GM18868 (cell line): ENCODE data around the gene PNPLA2.

ENCODE experiments used
- ATAC-seq: cut with Tn5 transposase; IDR thresholded peaks from one replicate; pipeline ENCODE4 v1.9.1; 2021; ENCODE audit warnings: mild to moderate bottlenecking, moderate library complexity; ENCODE audit not compliant: unreplicated experiment

The PNPLA2 gene

DNA sequence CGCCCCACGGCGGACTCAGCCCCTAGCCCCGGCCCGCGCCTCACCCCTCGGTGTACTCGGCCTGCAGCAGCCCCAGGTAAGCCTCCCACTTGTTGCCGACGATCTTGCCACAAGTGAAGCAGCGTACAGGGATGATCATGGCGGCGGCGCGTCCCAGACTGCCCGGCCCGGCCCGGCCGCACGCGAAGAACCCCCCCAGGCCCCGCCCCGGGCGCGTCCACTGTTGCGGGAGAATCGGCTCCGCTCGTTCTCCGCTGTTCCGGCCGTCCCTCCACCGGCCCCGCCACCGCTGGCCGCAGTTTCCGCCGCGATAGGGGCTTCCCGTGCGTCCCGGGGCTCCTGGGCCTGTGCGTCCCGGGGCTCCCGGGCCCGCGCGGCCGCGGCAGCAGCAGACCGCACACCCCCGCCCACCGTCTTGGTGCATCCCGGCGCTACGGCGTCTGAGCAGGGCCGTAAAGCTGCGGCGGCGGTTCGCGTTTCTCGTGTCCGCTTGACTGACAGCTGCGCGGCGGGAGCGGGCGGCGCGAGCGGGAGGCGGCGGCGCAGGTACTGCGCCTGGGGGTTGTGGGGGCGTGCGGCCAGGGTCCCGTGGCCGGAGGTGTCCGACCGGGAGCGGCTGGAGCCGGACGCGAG lies 23.8 kb downstream of the PNPLA2 start, which contains the start of the genes POLR2L and TSPAN4:
TSS of gene POLR2L (minus strand) at position 160 of the 633 bp plus-strand sequence. CDS start at position 139, 21 bp downstream.
TSS of gene TSPAN4 (plus strand) at position 483 of the 633 bp plus-strand sequence. CDS start 7,453 bp downstream, outside the sequence.
- ATAC-seq = peak; percentile 64

DNA sequence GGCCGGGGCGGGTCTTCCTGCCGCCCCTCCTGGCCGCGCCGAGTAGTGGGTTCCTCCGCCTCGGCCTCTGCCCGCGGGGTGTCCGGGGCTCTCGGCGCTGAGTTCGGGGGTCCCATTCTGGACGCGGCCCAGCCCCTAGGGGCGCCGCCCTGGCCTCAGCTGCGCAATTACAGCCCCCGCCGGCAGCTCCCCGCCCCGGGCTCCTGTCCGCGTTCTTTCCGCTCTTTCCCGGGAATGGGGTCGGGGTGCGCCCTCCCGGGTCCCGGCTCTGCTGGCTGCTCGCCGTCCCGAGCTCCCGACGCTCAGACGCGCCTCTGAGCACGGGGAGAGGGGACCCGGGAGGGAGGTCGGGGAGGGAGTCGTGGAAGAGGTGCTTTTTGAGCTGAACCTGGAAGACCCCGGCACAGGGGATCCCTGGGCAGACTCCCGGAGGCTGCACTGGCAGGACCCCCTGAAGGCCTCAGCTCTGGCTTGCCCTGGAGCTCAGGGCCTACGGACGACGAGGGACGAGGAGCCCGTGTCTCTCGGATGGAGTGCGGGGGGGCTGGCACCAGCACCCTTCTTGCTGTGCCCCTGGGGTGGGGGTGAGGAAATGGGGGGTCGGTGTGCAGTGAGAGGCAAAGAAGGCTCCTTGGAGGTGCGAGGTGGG lies 24.5 kb downstream of the PNPLA2 start:
- no peak for ATAC-seq

DNA sequence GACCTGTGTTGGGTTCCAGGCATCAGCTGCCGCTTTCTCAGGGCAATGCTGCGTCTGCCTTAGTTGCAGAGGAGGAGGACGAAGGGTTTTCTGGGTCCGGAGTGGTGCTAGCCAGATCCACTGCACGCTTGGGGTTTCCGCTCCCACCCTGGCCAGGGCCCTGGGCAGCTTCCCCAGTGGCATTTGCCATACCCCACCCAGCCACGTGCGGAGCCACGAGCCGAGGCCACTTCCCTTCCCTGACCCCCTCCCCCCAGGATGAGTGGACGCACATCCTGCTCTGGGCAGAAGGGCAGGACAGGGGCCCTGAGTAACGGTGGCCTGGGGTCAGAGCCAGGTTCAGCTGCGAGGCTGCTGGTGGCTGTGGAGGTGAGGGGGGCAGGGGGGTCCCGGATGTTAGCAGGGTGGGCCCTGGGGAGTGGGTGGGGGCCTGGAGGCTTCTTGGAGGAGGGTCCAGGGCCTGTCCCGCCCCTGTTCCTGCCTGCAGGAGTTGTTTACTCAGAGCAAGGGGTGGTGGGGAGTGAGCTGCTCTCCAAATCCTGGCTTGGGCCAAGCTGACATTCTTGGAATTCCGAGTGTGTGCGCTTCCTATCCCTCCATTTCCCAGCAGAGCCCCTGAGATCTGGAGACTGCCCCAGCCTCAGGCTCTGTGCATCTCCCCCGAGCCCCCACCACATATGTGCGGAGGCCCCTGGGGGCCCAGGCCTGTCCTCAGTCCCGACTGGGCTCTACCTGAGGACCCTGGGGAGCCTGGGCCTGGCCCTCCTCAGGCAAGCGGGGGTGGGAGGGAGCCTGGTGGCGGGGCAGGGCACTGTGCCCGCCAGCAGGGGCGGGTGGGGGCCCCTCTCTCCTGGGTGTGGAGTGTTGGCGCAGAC lies 25.3 kb downstream of the PNPLA2 start:
- no peak for ATAC-seq

DNA sequence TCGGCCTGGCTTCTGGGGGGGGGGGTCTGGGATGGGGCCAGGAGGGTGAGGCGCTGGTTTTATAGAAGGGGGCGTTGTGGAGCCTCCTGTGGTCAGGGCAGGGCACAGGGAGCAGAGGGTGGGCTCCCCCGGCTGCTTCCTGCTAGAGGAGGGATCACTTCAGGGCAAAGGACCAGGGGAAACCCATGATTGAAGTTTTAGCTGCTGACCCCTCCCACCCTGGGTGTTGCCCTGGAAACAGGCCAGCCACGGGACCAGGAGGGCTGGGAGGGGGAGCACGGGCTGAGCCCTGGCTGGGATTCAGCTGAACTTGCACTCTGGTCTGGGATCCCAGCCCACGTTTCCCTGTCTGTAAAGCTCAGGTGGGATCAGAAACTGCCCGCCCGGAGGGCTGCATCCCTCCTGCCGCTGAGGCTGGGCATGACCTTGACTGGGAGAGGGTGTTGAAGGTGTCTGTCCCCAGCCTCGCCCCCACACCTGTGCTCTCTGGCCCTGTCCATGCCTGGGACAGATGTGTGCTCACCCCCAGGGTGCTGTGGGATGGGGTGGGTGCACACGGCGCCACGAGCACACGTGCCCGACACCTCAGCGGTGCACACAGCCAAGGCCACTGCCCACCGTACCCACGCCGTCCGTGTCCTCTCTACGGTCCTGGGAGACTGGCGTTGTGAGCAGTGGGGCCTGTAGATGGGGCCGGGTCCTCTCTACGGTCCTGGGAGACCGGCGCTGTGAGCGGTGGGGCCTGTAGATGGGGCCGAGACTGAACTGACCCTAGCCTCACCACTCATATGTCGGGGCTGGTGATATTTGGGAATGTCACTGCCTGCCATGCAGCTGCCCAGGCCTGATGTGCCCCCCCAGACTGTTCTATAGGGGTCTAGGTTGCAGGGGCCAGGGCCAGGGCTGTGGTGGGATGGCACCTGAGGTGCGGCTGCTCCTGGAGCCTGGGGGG lies 26.3 kb downstream of the PNPLA2 start:
- ATAC-seq = no peak

DNA sequence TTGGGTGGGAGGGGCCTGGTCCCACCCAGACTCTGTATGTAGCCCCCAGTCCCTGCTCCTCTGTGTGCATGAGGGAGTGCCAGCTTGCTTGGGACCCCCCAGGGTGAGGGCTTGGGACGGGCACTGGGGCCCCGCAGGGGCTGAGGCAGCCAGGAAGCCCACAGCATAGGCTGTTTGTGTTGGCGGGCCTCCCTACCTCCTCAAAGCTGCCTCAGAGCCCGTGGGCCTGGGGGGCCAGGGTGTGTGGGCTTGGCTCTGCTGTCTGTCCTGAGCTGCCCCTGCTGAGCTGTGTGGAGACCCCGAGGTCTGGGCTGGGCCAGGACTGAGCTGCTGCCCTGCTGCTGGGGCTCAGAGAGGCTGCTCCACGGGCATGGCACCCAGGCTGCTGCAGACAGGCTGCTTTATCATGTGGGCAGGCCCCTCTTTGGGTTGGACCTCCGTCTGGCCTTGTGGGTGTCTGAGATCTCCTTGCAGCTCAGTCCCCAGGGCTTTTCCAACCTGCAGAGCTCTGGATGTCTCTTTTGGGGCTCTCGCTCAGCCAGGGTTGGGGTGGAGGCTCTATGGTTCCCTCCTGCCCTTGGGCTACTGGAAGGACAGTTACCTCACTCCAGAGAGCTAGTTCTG lies 27.3 kb downstream of the PNPLA2 start:
- ATAC-seq = no peak

DNA sequence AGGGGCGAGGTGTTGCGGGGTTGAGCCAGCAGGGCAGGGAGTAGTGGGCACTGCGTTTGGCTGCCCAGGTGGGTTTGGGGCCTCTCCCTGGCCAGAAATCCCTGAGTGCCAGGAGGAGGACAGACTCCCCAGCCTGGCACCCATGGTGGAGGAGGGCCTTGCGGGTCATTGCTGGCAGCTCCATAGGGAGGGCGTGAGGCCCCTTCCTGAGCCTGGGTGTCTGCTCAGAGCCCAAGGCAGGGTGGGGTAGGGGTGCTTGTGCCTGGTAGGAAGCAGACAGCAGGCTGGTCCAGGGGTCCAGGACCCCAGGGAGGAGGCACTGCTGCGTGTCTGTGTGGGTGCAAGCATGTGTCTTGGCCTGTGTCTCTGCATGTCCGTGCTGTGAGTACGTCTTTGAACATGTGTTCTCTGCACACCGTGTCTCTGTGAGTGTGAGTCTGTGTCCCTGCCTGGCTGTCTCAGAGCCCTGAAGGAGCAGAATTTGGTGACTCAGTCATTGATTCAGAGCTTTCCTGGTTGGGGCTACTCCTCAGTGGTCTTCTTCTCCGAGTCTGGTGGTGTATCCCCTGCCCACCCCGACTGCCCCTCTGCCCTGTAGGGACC lies 27.9 kb downstream of the PNPLA2 start:
- no peak for ATAC-seq

DNA sequence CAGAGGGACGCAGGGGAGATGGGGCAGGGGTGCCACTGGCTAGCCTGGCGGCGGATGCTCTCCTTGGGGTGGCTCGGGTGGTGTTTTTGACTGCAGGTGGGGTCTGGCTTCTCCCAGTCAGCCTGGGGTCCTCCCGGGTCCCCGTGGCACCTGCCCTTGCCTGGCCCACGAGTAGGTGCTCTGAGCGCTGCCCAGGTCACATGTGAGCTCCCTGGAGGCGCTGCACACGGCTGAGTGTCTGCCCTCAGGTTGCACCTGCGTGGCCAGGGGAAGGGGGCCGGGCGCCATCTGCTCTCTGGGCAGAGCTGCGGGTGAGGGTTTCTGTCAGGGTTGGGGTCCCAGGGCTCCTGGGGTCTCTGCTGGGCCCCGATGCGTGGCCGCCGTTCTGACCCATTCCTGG lies 29.2 kb downstream of the PNPLA2 start:
- no peak for ATAC-seq

DNA sequence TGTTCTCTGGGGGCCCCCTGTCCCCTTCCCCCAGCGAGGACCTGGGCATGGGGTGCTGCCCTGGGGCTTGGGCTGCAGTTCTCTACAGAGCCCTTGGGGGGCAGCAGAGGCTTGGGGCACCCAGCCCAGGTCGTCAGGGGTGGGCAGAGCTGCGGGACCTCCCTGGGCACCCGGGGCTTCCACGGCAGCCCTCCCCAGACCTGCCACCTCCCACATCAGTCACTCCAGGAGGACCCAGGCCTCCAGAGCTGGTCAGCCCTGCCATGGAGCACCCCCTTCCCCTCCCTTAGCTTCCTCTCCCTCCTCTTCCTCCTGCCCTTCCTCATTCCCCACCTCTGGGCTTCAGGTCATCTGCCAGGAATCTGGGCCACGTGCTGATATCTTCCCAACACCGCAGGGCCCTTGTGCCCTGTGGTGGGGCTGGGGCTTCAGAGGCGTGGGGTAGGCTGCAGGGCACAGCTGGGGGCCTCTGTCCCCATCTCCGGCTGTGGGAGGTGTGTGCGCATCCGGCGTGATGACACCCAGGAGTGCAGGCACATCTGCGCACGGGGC lies 29.7 kb downstream of the PNPLA2 start:
- no peak for ATAC-seq

DNA sequence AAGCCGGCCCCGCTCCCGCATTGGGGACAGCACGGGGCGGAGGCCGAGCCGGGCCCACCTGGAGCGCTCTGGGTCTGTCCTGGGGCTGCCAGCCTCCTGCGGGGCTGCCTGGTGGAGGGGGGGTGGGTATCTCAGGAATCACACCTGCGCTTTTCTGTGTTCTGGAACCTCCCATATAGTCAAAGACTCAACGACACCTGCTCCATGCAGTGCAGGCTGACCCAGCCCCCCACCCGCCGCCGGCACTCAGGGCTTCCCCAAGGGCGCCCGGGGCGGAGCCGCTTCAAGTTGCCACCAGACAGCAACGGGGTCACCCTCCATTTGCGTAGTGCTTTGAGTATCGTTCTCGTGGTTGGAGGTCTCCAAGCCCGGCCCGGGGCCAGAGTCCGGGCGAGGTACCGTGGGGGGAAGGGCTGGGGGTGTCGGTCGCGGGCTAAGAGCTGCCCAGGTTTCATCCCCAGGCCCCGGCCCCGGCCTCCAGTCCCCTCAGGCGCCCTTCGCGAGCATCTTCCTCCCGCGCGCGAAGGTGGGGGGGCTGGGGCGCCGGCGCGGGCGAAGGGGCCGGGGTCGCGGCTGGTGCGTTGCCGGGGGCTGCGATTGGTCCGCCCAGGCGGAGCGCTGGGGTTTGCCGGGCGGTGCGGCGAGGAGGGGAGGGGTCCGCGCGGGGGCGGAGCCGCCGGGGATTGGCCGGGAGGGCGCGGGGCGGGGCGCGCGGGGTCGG lies 30.6 kb downstream of the PNPLA2 start:
- no peak for ATAC-seq

DNA sequence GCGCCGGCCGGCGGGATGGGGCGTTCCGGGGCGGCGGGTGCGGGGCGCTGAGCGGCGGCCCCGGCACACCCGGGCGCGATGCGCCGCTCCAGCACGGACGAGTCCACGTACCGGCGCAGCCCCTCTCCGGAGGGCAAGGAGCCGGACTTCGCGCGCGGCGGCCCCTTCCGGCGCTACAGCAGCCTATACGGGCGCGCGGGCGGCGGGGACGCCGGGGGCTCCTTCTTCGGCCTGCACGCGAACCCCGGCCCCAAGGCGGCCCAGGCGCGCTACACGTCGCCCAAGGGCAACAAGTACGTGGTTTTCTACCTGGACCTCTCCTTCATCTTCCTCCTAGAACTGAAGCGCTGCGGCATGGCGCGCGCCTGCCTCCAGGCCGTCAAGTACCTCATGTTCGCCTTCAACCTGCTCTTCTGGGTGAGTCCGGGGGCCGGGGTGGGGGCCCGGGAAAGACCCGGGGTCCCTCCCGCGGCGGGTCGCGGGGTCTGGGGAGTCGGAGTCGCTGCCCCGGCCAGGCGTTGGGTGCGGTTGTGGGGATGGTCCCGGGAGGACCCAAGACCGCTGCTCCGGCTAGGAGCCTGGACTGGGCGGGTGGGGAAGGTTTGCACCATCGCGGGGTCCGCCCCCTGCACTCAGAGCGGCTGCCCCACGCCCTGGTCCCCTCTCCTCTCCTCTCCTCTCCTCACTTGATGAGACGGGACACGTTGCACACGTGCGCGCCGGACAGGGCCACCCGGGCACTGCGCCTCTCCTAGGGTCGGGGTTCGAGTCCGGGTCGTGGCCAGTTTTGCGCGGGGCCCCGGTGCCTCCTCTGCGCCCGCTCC lies 31.4 kb downstream of the PNPLA2 start:
- ATAC-seq = no peak

DNA sequence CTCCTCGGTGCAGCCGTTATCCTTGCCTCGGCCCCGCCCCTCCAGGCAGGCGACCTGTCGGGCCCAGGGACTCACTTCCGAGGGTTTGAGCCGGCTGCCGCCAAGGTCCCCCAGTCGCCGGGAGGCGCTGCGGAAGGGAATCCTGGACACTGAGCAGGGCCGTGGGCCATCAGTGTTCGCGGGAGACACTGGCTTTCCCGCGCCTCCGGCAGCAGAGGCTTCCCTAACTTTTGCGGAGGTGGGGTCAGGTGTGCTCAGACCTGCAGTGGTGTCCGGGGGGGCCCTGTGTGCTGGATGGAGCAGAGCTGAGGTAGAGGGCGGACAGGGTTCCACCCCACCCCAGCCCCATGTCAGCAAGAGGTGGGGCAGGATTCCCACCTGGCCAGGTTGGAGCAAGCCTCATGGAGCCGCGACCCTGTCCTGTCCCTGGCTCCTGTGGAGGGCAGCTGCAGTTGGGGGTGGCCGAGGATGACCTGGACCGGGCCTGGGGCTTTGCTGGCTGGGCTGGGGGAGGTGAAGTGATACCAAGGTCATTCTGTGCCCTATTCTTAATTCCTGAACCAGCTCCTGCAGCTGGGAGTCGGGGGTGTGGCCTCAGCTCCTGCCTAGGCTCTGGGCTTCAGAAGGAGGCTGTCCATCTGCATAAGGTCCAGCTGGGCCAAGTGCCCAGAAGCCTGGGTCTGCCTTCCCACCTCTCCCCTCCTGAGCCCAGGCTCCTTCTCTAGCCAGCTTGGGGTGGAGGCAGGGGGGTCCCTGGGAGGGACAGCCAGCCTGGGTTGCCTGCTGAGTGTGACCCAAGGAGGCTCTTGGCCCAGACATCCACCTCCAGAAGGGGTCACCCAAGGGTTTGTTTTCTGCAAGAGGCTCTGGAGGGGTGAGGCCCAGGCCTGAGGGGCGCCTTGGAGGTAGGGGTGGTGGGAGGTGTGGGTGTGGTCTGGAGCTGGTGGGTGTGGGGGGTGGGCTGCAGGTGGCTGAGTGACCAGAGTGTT lies 32.4 kb downstream of the PNPLA2 start:
- no peak for ATAC-seq

DNA sequence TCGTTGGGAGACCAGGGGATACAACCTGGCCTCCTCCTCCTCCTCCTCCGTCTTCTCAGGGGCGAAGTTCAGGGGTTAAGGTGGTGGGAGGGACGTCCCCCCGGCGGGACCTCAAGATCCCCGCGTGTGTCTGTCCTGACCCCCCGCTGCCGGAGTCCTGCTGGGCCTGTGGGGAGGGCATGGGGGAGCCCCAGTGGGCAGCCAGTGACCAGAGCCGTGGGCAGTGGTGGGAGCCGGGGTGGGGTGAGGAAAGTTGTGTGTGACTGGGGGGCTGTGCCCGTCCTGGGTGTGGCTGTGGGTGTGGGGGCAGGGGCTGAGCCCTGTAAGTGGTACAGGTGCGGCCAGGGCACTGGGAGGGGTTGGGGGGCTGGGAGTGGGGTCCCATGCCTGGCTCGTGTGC lies 34.0 kb downstream of the PNPLA2 start:
- no peak for ATAC-seq

DNA sequence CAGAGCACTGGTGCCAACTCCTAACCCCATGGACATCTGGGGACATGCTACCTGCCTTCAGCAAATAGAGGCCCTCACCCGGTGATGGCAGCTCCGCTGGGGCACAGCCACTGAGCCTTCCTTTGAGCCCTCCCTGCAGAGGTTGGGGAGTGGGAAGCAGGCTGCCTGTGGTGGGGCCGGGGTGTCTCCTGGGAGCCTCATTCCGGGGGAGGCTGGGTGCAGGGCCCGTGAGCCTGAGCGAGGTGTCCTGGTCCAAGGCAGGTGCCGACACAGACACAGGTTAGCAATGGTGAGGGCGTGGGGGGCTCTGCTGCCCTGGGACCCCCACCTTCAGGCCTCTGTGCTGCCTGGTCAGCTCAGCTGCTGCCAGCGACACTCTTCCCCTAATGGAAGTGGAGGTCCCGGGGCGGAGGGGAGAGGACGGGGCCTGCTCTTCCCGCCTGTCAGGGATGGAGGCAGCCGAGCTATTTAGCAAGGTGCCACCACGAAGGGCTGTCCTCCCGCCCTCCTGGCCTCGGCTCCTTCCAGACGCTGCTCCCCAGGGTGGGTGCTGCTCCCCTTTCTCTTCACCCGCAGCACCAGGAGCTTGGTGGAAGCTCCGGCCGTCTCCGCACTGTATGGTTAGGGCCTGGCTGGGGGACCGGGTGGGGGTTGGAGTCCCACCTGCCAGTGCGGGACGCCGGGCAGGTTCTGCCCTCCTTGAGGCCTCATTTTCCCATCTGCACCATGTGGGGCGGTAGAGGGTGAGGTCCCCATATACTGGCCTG lies 35.2 kb downstream of the PNPLA2 start:
- ATAC-seq = no peak

DNA sequence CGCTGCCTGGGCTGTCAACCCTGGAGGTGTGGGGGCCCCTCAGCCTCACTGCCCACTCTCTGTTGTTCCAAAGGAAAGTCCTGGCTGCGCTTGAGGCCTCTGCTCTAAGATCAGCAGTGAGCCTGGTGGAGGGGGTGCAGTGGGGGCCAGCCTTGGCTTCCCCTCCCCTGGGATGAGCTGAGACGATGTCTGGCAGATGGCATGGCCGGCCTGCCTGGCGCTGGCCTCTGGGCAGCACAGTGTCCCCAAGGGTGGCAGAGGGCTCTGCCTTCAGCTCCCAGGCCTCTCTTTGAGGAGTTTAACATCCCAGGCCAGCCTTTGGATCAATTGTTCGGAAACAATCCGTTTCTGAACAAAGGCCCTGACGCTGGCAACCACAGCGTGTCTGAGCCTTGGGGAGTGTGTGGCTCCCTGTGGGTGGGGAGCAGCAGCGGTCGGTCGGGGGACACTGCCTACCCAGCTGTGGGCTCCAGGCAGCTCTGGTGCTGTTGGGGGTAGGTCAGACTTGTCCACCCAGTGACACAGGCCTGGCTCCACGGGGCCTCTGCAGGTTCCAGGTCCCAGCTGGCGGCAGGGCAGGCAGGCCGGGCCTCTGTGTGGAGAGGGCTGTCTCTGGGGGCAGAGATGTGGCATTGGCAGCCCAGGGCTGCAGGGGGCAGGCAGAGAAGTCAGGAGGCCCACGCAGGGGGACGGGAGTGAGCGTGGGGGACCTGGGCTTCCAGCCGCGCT lies 36.1 kb downstream of the PNPLA2 start:
- ATAC-seq = no peak

DNA sequence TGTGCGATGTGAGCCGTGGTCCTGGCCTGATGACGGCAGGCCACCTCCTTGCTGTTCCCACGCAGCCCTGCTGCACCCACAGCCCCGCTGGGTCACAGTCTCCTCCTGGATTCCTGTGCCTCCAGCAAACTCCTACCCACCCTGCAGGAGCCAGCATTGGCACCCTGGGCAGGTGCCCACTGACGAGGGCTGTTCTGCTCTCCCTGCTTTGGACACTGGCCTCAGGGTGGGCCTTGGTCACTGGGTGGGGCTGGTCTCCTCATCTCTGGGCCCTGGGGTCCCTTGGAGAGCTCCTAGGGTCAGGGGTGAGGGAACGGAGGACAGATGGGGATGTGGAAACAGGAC lies 36.6 kb downstream of the PNPLA2 start:
- ATAC-seq = no peak
